ENCODE results near the gene E2F8.

DNA sequence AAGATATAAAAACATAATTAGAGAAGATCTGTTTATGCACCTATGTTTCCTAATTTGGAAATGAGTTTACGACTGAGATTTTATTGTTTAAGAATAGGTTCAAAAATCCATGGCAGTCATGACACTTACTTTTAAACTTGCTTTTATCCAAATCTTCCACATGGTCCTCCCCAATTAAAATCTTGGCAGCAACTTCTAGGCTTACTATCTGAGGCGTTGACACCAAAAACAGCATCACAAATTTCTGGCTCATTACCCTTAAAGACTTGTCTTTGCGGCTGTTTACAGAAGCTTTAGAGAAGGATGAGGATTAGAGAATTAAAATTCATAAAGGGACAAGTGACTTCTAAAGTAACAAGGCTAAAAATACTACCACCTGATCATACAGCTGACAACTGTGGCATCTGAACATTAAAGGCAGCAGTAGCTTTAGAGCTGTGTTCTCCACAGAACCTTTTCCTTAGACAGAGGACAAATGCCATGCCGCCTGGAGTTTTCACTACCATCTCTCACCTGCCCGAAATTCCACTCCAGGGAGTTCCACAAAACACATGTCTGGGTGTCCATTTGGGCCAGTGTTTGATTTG lies 6.4 kb downstream of the E2F8 start:
- TF ChIP-seq POLR2A (IDR thresholded peaks at IDR 0.05; ENCODE audit: low read depth, low read length) (no peak), POLR2AphosphoS5 (IDR thresholded peaks at IDR 0.05; ENCODE audit: low read depth, low read length) (no peak), SPI1 (IDR thresholded peaks at IDR 0.05; ENCODE audit: low read depth, low read length) (no peak), TAF1 (IDR thresholded peaks at IDR 0.05; ENCODE audit: low read depth, low read length) (no peak), POU2F2 (IDR thresholded peaks at IDR 0.05; ENCODE audit: low read depth, low read length) (no peak)

Data from GM12891 (cell line).